Cortex of kidney (tissue), 1 donor: ENCODE results near the gene ISM2.

ENCODE experiments used
- DNase-seq: peaks from one replicate; lab custom pipeline; 2025; lab: John Stamatoyannopoulos, UW

The ISM2 gene

GRCh38 chr14:77507762-77508161 lies 9.1 kb upstream of the ISM2 start:
- no peak for DNase-seq

DNA sequence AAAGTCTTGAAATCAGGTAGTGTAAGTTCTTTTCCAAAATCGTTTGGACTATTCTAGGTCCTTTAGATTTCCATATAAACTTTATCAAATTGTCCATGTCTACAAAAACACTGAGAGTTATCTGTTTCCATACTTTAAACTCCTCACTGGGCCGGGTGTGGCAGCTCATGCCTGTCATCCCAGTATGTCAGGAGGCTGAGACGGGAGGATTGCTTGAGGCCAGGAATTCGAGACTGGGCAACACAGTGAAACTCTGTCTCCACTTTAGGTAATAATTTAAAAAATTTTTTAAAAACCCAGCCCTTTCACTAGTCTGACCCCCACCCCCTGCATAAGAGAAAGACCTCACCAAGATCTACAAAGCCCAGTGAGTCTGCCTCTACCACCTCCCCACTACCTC lies 6.4 kb upstream of the ISM2 start:
- no peak for DNase-seq

- no peak for DNase-seq
These were observed 4.5 kb upstream of the ISM2 start for GRCh38 chr14:77503138-77503537.

DNA sequence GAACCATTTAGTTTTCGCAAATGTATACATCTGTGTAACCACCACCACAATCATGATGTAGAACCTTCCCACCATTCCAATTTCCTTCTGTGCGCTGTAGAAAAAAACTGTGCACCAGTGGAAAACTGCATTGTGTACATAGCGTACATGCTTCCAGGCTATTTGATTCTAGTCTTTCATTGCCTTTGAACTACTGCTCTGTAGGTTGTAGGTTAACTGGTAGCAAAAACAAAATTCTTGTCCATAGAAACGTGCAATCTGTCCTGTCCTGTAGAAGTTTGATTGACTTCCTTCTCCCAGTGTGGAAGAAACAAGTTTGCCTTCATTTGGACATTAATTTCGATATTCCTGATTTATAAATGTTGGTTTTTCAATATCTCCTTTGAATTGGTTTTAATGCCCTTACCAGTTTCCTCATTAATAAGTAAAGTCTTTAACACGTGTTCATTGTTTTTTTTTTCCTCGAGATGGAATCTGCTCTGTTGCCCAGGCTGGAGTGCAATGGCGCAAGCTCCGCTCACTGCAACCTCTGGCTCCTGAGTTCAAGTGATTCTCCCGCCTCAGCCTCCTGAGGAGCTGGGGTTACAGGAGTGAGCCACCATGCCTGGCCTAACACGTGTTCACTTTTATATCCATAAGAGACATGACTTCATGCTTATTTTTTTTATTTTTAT lies 3.6 kb upstream of the ISM2 start:
- no peak for DNase-seq

GRCh38 chr14:77498984-77499527 lies 440 bp upstream of the ISM2 start:
- DNase-seq, result no peak

DNA sequence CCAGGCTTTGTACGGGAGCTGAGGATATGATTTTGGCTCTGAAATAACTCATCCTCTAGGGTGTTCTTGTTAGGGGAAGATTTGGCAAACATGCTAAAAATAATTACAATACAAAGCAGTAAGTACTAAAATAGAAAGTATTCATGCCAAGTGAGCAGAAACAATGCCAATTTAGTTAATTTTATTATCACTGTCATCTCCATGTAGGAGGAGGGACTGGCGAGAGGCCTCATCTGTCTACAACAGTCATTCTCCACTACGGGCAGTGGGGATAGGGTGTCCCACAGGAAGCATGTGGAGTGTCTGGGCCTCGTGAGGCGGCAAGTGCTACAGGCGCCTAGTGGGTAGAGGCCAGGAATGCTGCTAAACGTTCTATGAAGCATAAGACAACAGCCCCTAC lies 3.3 kb downstream of the ISM2 start:
- no peak for DNase-seq

DNA sequence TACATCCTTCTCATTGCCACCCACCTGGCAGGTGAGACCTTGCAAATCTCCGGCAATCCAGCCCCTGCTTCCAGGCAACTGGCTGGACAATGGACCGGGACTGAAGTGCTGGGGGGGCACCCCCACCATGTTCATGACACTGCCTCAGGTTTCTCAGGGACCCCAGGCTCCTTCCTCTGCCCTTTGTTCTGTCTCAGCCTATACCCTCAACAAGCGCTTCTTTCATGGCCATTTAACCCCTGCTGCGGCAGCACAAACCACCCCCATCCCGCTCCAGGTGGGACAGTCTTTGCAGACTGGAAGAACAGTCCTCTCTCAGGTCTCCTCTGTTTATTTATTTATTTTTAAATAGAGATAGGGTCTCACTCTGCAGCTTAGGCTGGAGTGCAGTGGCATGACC lies 7.6 kb downstream of the ISM2 start:
- no peak for DNase-seq

DNA sequence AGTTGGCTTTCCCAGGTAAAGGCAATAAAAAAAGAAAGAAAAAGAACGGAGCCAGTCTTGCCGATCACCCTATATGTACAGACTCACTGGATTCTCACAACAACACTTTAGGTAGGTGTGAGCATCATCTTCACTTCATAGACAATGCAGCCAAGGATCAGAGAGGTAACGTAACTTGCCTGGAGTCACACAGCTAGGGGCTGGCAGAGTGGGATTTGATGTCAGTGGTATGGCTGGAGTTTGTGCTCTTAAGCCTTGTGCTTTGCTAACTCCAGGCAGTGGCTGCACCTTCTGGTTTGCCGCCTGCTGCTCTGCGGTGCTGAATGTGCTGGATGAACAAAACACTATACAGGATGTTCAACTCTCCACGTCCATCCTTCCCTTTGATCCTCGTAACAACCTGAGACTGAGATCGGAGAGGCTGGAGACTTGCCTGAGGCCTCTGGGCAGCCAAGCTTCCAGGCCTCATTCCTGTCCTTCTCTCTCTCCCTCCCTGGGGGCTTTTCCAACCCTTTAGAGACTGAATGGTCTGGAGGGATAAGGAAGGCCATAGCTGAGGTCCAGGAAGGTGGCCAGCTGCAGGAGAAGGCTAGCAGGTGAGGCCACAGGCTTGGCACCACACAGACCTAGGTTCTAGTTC lies 8.1 kb downstream of the ISM2 start:
- no peak for DNase-seq

DNA sequence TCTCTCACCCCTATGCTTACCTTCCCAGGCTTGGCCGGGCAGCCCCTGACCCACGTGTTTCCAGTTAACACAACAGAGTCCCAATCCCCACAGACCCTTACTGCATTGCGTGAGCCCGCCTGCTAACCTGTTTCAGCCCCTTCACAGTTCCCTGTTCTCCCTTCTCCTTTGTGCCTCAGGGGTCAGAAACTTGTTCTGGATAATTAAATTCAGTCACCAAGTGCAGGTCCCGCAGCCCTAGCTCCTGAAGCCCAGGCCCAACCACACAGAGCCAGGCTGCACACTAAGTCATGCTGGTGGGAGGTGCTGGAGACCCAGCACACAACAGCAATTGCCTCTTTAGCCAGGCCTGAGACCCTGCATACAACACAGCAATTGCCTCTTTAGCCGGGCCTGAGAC lies 9.6 kb downstream of the ISM2 start:
- DNase-seq, result no peak

DNA sequence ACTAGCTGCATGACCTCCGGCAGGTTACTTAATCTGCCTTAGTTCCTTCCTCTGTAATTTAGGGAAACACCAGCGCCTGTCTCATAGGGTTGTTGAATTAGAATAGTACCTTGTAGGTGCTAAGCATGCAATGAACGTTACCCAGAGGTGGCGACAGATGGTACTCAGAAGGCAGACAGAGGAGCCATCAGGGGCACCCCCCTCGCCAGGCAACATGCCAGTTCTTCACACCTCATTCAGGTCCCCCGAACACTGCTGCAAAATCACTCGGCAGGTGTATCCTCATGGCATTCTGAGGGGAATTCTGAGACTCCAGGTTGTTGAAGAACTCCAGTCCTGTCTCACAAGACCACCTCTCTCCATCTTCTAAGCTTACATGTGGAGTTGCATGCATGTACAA lies 10.1 kb downstream of the ISM2 start:
- no peak for DNase-seq

DNA sequence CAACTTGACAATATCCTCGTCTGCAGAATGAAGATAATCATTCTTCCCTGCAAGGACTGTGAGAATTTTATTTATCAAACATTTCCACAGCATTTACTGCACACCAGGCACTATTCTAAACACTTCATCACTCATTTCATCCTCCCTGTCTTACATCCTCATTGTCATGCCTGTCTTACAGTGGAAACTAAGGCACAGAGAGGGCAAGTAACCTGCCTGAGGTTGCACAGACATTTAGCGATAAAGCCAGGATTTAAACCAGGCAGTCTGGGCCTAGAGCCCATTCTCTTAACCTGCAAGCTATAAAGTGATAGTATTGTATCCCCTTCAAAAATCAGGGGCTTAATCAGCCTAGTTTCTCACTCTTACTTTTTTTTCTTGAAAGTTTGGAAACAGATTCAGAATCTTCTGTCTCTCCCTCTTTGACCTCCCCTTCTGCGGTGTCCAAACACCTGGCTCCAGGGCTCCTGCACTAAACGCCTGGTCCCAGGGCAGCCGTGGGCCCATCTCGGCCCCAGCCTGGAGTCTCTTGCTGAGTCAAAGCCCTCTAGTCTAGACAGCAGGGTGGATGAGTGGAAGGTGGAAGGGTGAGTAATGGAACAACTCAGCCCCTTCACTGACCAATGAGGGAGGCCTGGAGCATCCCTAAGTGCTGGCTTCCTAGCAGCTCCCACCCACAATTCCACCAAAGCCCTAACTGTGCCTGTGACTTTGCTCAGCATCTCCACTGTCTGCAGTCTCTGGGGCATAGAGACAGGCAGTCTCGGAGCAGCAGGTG lies 12.5 kb downstream of the ISM2 start:
- DNase-seq, result no peak

DNA sequence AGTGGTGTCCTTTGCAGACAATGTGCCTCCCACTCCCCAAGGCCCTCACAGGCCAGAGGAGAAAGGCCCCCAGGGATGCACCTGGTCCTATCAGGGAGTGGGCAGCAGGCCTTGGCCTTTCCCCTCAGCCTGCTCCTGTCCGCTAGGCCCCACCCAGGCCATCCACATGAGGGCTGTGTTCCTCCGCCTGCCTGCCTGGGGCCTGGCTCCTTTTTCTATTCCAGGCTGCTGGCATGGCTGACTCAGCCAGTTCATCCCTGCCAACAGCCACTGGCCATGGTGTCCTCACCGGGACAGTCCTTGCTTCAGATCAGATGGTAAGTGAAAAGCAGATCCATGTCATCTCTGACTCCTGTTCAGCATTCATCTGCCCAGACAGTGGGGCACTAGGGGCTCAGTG lies 13.4 kb downstream of the ISM2 start:
- no peak for DNase-seq

GRCh38 chr14:77482422-77482821 lies 16.2 kb downstream of the ISM2 start:
- no peak for DNase-seq

DNA sequence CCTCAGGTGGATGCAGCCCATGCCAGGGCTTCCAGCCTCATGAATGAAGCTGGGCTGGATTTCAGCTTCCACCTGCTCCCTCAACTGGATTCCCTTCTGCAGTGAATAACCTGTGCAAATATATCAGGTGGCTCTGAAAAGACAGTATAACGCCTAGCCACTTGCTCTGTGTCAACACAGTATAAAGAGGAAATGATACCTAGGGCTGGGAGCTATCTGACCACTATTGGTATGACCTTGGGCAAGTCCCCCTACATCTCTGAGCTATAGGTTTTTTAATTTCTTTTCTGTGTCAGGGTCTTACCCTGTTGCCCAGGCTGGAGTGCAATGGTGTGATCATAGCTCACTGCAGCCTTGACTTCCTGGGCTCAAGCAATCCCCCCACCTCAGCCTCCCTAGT lies 19.8 kb downstream of the ISM2 start:
- no peak for DNase-seq

DNA sequence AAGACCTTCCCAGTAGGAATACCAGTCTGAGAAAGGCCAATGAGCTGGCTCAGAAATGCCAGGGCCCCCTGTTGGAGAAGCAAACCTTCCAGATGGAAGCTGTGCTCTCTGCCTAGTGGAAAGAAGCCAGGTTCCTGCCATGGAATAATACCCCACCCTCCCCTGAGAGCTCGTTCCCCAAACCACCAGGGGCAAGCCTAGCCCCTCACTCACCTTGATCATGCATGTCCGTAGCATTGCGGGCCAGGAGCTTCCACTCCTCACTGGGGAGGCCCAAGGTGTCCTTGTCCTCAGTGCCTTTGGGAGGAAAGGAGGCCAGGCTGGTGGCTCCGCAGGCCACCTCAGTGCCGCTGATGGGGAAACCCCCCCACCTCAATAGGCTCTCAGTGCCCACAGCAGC lies 20.6 kb downstream of the ISM2 start:
- no peak for DNase-seq

DNA sequence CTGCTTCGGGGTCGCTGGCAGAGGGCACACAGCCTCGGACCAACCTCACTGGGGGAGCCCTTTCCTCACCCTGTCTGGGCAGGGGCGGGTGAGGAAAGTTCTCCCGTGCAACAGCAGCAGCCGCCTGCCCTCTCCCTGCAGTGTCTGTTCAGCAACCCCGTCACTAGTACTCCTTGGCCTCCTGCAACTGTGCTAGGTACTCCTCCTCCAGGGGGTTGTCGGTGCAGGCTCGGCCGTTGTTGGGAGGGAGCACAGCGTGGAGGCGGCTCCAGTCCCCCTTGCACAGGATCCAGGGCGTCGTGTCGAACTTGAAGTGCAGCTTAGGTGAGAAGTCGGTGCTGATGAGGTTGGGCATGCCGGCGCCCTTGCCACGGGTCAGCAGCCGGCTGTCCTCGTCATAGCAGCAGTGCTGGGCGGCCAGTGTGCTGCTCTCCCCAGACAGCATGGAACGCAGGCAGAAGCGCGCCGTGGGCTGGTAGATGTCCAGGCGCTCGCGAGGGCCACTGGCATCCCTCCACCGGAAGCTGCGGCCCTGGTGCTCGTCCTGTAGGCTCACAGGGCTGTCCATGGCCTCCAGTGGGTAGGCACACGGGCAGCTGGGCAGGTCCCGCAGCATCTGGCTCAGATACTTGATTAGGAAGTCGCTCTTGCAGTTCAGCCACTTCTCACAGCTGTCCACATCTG lies 23.0 kb downstream of the ISM2 start:
- no peak for DNase-seq

DNA sequence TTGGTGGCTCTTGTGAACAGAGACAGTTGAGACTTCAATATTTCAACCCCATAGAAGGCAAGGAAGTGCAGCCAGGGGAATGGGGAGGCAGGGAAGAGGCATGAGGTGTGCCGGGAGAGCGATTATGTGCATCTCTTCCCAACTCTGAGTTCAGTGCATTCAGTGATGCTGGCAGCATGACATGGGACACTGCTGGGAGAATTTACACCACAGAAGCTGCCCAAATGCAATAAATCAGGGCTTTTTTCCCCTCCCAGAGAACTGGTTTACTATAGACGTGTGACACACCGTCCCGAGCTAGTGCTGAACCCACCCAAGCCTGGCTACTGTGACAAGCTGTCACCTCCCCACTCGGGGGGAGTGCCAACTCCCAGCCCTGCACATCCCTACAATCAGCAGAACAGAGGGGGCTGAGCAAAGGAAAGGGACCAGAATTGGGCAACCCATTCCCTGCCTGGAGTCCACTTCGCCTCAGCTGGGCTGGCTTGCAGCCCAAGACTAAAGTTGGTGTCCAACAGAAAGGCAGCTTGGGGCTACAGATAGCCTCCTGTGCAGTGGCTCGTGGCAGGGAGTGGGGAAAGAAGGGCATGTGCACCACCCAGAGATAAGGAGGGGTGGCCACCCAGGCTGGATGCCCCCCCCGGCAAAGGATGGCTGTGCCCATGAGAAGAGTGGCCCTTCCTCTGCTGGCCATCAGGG lies 24.0 kb downstream of the ISM2 start:
- no peak for DNase-seq

DNA sequence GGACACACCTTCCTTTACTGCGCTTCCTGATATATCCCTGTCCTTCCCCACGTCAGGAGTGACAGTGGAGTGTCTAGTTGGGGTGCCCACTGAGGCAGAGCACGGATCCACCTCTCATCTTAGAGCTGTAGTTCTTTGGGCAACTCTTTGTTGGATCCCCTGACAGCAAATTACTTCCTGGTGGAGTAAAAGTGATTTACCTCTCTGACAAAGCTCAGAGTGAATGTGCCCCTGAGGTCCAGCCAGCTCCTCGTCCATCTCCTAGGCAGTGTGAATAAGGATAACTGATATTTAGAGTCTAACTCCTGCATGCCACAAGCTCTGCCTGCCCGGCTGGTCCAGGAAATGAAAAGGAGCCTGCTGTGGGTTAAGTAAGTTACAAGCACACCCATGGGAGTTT lies 24.7 kb downstream of the ISM2 start:
- DNase-seq, result no peak

GRCh38 chr14:77470224-77470870 lies 28.3 kb downstream of the ISM2 start:
- no peak for DNase-seq

DNA sequence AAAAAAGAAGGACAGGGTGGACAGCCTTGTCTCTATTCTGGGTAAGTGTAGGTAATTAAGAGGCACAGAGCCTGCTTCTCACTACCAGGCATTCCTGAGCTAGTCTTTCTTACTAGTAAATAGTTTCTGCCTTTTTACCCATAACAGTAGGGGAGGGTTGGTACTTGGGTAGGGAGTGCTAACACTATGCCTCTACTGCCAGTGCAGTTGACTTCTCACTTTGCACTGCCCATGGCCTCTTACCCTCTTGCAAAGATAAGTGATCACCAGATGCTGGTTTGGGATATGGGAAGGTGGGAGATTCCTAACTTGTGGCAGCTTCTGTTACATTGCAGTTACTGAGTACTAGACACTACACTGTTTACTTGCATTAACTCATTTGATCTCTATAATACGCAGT lies 29.1 kb downstream of the ISM2 start:
- no peak for DNase-seq

DNA sequence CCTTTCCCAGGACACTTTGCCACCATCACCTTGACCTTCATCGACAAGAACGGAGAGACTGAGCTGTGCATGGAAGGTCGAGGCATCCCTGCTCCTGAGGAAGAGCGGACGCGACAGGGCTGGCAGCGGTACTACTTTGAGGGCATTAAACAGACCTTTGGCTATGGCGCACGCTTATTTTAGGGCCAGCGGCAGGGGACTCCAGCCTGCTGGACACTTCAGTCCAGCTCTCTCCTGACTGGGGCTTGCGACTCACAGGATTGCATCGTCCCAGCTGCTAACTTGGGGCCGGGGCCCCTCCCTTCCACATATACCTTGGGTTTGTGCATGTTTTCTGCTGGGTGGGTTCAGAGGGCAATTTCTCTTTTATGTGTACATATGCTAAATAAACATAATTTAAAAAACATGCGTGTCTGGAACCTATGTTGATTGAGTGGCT lies 29.5 kb downstream of the ISM2 start:
- no peak for DNase-seq
